GM18502 (cell line): ENCODE measurements around the gene ZNF28.
"Not testable (repeated sequence)": the region's sequence is repeated elsewhere in the genome, so short reads cannot be mapped to it uniquely, and the experiment has no call there.

Experiments
- ATAC-seq: cut with Tn5 transposase; IDR thresholded peaks from one replicate; pipeline ENCODE4 v1.9.1; 2021; ENCODE audit warnings: mild to moderate bottlenecking; ENCODE audit not compliant: unreplicated experiment, poor library complexity

The ZNF28 gene

DNA sequence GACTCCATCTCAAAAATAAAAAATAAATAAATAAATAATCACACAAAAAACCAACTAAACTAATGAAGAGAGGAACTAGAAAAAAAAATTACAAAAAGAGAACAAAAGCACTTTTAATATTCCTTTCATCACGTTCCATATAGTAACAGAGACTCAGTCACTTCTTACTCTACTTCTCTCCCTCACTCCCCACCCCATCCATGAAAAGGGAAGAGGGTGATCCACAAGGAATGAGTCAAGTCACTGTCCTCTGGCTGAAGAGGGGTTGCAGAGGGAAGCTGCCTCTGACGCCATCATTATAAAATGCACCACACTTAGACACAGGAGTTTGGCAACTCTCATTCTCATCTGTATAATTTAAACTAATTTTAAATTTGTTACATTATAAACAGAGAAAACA lies 38.6 kb downstream of the ZNF28 start:
- ATAC-seq: not testable (repeated sequence)

DNA sequence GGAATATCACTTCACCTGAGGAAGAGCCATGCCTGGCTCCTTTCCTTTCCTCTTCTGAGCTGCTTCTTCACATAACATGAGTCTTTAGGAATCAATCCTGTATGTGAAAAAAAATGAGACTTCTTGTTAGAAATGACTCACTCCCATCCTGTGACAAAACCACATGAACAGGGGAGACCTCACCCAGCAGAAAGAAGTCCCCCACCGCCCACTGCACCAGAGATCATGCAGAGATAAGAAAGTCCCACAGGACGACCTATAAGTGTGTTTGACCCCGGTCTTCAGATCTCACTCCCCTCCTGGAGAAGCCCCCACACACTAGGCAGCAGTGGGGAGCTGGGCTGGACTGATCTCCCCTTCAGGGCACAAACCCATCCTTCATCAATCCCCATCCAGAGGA lies 42.6 kb downstream of the ZNF28 start:
- no peak for ATAC-seq

DNA sequence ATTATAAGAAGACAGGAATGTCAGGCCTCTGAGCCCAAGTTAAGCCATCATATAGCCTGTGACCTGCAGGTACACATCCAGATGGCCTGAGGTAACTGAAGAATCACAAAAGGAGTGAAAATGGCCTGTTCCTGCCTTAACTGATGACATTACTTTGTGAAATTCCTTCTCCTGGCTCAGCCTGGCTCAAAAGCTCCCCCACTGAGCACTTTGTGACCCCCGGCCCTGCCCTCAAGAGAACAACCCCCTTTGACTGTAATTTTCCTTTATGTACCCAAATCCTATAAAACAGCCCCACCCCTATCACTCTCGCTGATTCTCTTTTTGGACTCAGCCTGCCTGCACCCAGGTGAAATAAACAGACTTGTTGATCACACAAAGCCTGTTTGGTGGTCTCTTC lies 65.0 kb downstream of the ZNF28 start:
- ATAC-seq: not testable (repeated sequence)

DNA sequence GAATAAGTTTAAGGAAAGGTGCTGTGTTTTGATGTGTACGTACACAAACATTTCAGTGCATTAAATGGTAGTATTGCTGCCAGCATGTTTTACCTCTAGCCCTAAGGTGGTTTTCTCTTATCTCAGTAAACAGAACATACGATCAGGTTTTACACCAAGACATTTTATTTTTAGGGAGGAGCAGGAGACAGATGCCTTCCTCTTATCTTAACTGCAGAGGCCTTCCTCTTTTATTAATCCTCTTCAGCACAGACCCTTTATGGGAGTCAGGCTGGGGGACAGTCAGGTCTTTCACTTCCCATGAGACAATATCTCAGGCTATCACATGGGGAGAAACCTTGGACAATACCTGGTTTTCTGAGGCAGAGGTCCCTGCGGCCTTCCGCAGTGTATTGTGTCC lies 71.7 kb downstream of the ZNF28 start:
- no peak for ATAC-seq

DNA sequence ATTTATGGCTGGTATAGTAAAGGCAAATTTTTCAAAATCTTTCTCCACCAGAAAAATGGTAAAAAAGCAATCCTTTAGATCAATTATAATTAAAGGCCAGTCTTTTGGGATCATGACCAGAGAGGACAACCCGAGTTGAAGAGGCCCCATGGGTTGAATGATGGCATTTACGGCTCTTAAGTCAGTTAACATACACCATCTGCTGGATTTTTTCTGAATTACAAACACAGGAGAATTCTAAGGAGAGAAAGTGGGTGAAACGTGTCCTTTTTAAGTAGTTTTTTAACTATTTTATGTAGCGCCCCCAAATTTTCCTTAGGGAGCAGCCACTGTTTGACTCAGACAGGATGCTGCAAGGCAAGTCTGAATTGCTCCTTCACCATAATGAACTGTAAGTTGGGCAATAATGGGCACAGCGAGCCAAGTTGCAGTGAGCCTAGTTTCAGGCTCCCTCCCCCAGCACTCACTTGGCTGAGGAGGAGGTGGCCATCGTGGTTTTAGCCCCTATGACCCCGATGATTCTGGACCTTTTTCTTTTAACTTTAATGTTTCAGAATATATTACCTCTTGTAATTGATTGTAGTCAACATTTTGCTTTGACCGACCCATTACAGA lies 73.0 kb downstream of the ZNF28 start:
- no peak for ATAC-seq
